ENCODE measurements around the gene CD82.

Gene CD82

GRCh38 chr11:44622190-44622650, 56.8 kb downstream of the CD82 start:
- 97% methylated on average over 3 of the region's 4 CpGs for WGBS
- no peak overlapping the region for H2AK5ac ChIP-seq (ENCODE audit: low read length, severe bottlenecking)
- no peak overlapping the region for H3K18ac ChIP-seq (ENCODE audit: low read depth in 1 of 2, low read length in 2 of 2)

GRCh38 chr11:44622721-44623258, 57.3 kb downstream of the CD82 start:
- H2BK15ac ChIP-seq (ENCODE audit: low read depth, poor library complexity, severe bottlenecking): no peak overlapping the region

More at GRCh38 chr11:44622190-44622650, 56.8 kb downstream of the CD82 start:
- no peak overlapping the region for H4K91ac ChIP-seq (ENCODE audit: low read length)
- peaks cover 25% of the 10 kb centered on the region for H3K4me1 ChIP-seq (ENCODE audit: control insufficient read depth, insufficient read depth, low read depth, low read length)
- H3K9me3 ChIP-seq (ENCODE audit: control insufficient read depth, low read length): no peaks in the 10 kb centered on the region
- H3K9ac ChIP-seq (ENCODE audit: low read length): no peak overlapping the region
- no peak overlapping the region for H2AFZ ChIP-seq (ENCODE audit: low read depth, low read length)
- no peak overlapping the region for H2BK5ac ChIP-seq (ENCODE audit: low read depth, low read length, poor library complexity, severe bottlenecking)
- H3K4ac ChIP-seq (ENCODE audit: low read depth in 1 of 2, low read length in 2 of 2): no peak overlapping the region
- H3K14ac ChIP-seq (ENCODE audit: low read length in 2 of 2): no peak overlapping the region
- H3K4me3 ChIP-seq (ENCODE audit: insufficient read depth in 1 of 2, low read depth in 1 of 2, low read length in 2 of 2): no peak overlapping the region
- no peak overlapping the region for H2BK15ac ChIP-seq (ENCODE audit: low read depth, poor library complexity, severe bottlenecking)
- H3K79me1 ChIP-seq (replicated peaks; ENCODE audit: low read length, poor library complexity, severe bottlenecking): peaks cover 17% of the 10 kb centered on the region
- H3K4me2 ChIP-seq (ENCODE audit: low read length, poor library complexity, severe bottlenecking): no peak overlapping the region
- no peak overlapping the region for H2BK12ac ChIP-seq (ENCODE audit: low read length in 2 of 2)
- H3K23ac ChIP-seq (ENCODE audit: low read length in 2 of 2): no peak overlapping the region
- H3K27ac ChIP-seq (ENCODE audit: low read length, poor library complexity, severe bottlenecking): no peak overlapping the region
- H3K36me3 ChIP-seq (ENCODE audit: control insufficient read depth in 1 of 2, insufficient read depth in 2 of 2, low read depth in 1 of 2, low read length in 2 of 2): peaks cover 0 to 49% of the 10 kb centered on the region in 2 experiments
- DNase-seq: no peak
- no peak overlapping the region for H4K8ac ChIP-seq (ENCODE audit: low read length)
- no peak overlapping the region for H2BK120ac ChIP-seq (ENCODE audit: low read depth, low read length)
- H3K27me3 ChIP-seq (ENCODE audit: control insufficient read depth in 1 of 2, insufficient read depth in 1 of 2, low read length in 2 of 2): peaks cover 0 to 29% of the 10 kb centered on the region in 2 experiments

GRCh38 chr11:44623341-44623730, 57.9 kb downstream of the CD82 start:
- H3K79me1 ChIP-seq (replicated peaks; ENCODE audit: low read length, poor library complexity, severe bottlenecking): peaks cover 10% of the 10 kb centered on the region
- no peak overlapping the region for H3K9ac ChIP-seq (ENCODE audit: low read length)
- H3K23ac ChIP-seq (ENCODE audit: low read length in 2 of 2): no peak overlapping the region
- no peak overlapping the region for H3K4me3 ChIP-seq (ENCODE audit: insufficient read depth in 1 of 2, low read depth in 1 of 2, low read length in 2 of 2)
- no peak overlapping the region for H3K4me2 ChIP-seq (ENCODE audit: low read length, poor library complexity, severe bottlenecking)
- peaks cover 29% of the 10 kb centered on the region for H3K4me1 ChIP-seq (ENCODE audit: control insufficient read depth, insufficient read depth, low read depth, low read length)
- no peak overlapping the region for H2BK5ac ChIP-seq (ENCODE audit: low read depth, low read length, poor library complexity, severe bottlenecking)
- H2AK5ac ChIP-seq (ENCODE audit: low read length, severe bottlenecking): no peak overlapping the region
- no peak overlapping the region for H4K91ac ChIP-seq (ENCODE audit: low read length)
- no peak for DNase-seq
- H2BK15ac ChIP-seq (ENCODE audit: low read depth, poor library complexity, severe bottlenecking): no peak overlapping the region
- no peak overlapping the region for H2BK12ac ChIP-seq (ENCODE audit: low read length in 2 of 2)
- 73% methylated on average over 10 of the region's 10 CpGs for WGBS
- H3K18ac ChIP-seq (ENCODE audit: low read depth in 1 of 2, low read length in 2 of 2): no peak overlapping the region
- H3K27ac ChIP-seq (ENCODE audit: low read length, poor library complexity, severe bottlenecking): no peak overlapping the region
- H4K8ac ChIP-seq (ENCODE audit: low read length): no peak overlapping the region
- H2AFZ ChIP-seq (ENCODE audit: low read depth, low read length): no peak overlapping the region
- H3K14ac ChIP-seq (ENCODE audit: low read length in 2 of 2): peak overlapping the region in 1 of 2 experiments; percentile 6
- no peaks in the 10 kb centered on the region for H3K9me3 ChIP-seq (ENCODE audit: control insufficient read depth, low read length)
- no peak overlapping the region for H2BK120ac ChIP-seq (ENCODE audit: low read depth, low read length)
- no peak overlapping the region for H3K4ac ChIP-seq (ENCODE audit: low read depth in 1 of 2, low read length in 2 of 2)
- peaks cover 3 to 32% of the 10 kb centered on the region in 2 experiments for H3K27me3 ChIP-seq (ENCODE audit: control insufficient read depth in 1 of 2, insufficient read depth in 1 of 2, low read length in 2 of 2)
- peaks cover 0 to 40% of the 10 kb centered on the region in 2 experiments for H3K36me3 ChIP-seq (ENCODE audit: control insufficient read depth in 1 of 2, insufficient read depth in 2 of 2, low read depth in 1 of 2, low read length in 2 of 2)

More at GRCh38 chr11:44622721-44623258, 57.3 kb downstream of the CD82 start:
- H4K91ac ChIP-seq (ENCODE audit: low read length): no peak overlapping the region
- no peak overlapping the region for H3K4me3 ChIP-seq (ENCODE audit: insufficient read depth in 1 of 2, low read depth in 1 of 2, low read length in 2 of 2)
- no peak for DNase-seq
- H3K4me2 ChIP-seq (ENCODE audit: low read length, poor library complexity, severe bottlenecking): no peak overlapping the region
- no peak overlapping the region for H2BK12ac ChIP-seq (ENCODE audit: low read length in 2 of 2)
- no peak overlapping the region for H3K27ac ChIP-seq (ENCODE audit: low read length, poor library complexity, severe bottlenecking)
- no peak overlapping the region for H3K18ac ChIP-seq (ENCODE audit: low read depth in 1 of 2, low read length in 2 of 2)
- H3K36me3 ChIP-seq (ENCODE audit: control insufficient read depth in 1 of 2, insufficient read depth in 2 of 2, low read depth in 1 of 2, low read length in 2 of 2): peaks cover 0 to 46% of the 10 kb centered on the region in 2 experiments
- H2AK5ac ChIP-seq (ENCODE audit: low read length, severe bottlenecking): no peak overlapping the region
- H3K4ac ChIP-seq (ENCODE audit: low read depth in 1 of 2, low read length in 2 of 2): no peak overlapping the region
- H3K27me3 ChIP-seq (ENCODE audit: control insufficient read depth in 1 of 2, insufficient read depth in 1 of 2, low read length in 2 of 2): peaks cover 0 to 29% of the 10 kb centered on the region in 2 experiments
- no peak overlapping the region for H3K14ac ChIP-seq (ENCODE audit: low read length in 2 of 2)
- H3K23ac ChIP-seq (ENCODE audit: low read length in 2 of 2): no peak overlapping the region
- H3K4me1 ChIP-seq (ENCODE audit: control insufficient read depth, insufficient read depth, low read depth, low read length): peaks cover 25% of the 10 kb centered on the region
- peak overlapping the region; percentile 59 for H4K8ac ChIP-seq (ENCODE audit: low read length)
- H3K9me3 ChIP-seq (ENCODE audit: control insufficient read depth, low read length): no peaks in the 10 kb centered on the region
- WGBS: 83% methylated on average over 6 of the region's 11 CpGs
- peaks cover 13% of the 10 kb centered on the region for H3K79me1 ChIP-seq (replicated peaks; ENCODE audit: low read length, poor library complexity, severe bottlenecking)
- no peak overlapping the region for H2AFZ ChIP-seq (ENCODE audit: low read depth, low read length)
- H3K9ac ChIP-seq (ENCODE audit: low read length): no peak overlapping the region
- H2BK120ac ChIP-seq (ENCODE audit: low read depth, low read length): no peak overlapping the region
- no peak overlapping the region for H2BK5ac ChIP-seq (ENCODE audit: low read depth, low read length, poor library complexity, severe bottlenecking)

GRCh38 chr11:44623731-44624491, 58.4 kb downstream of the CD82 start:
- Histone ChIP-seq H3K4me2 (ENCODE audit: low read length, poor library complexity, severe bottlenecking) (no peak overlapping the region), H3K36me3 (ENCODE audit: control insufficient read depth in 1 of 2, insufficient read depth in 2 of 2, low read depth in 1 of 2, low read length in 2 of 2) (peaks cover 0 to 35% of the 10 kb centered on the region in 2 experiments), H3K23ac (ENCODE audit: low read length in 2 of 2) (no peak overlapping the region), H3K27me3 (ENCODE audit: control insufficient read depth in 1 of 2, insufficient read depth in 1 of 2, low read length in 2 of 2) (peaks cover 9 to 37% of the 10 kb centered on the region in 2 experiments), H4K91ac (ENCODE audit: low read length) (no peak overlapping the region), H3K14ac (ENCODE audit: low read length in 2 of 2) (no peak overlapping the region), H2BK5ac (ENCODE audit: low read depth, low read length, poor library complexity, severe bottlenecking) (no peak overlapping the region), H2BK12ac (ENCODE audit: low read length in 2 of 2) (no peak overlapping the region), H2BK120ac (ENCODE audit: low read depth, low read length) (no peak overlapping the region), H3K27ac (ENCODE audit: low read length, poor library complexity, severe bottlenecking) (no peak overlapping the region), H3K79me1 (replicated peaks; ENCODE audit: low read length, poor library complexity, severe bottlenecking) (peaks cover 6% of the 10 kb centered on the region), H3K9me3 (ENCODE audit: control insufficient read depth, low read length) (no peaks in the 10 kb centered on the region), H2BK15ac (ENCODE audit: low read depth, poor library complexity, severe bottlenecking) (no peak overlapping the region), H3K18ac (ENCODE audit: low read depth in 1 of 2, low read length in 2 of 2) (no peak overlapping the region), H3K9ac (ENCODE audit: low read length) (no peak overlapping the region), H3K4me3 (ENCODE audit: insufficient read depth in 1 of 2, low read depth in 1 of 2, low read length in 2 of 2) (no peak overlapping the region), H4K8ac (ENCODE audit: low read length) (peak overlapping the region; percentile 45), H2AFZ (ENCODE audit: low read depth, low read length) (no peak overlapping the region), H2AK5ac (ENCODE audit: low read length, severe bottlenecking) (no peak overlapping the region), H3K4me1 (ENCODE audit: control insufficient read depth, insufficient read depth, low read depth, low read length) (peaks cover 29% of the 10 kb centered on the region), H3K4ac (ENCODE audit: low read depth in 1 of 2, low read length in 2 of 2) (no peak overlapping the region)
- DNase-seq: no peak
- WGBS: 89% methylated on average over 8 of the region's 8 CpGs
